ENCODE measurements around the gene DCAF5. TPM values are rescaled to one million over a fixed set of nuclear protein-coding genes. Genes with fewer than 3 reads are reported as not detected.

DCAF5 gene
- total and polyA plus RNA-seq, 8 donors: 15.9 to 30.4 (median 20.2) TPM

GRCh38 chr14:69047255-69047654 is 105.7 kb downstream of the DCAF5 start:
- no peaks in the 10 kb centered on the region for H3K9me3 ChIP-seq
- intact Hi-C loops (cut with DNase I): no loop called here
- no peak overlapping the region for H3K4me3 ChIP-seq
- no peak for TF ChIP-seq CTCF (IDR thresholded peaks at IDR 0.05)
- H3K4me1 ChIP-seq: peaks cover 6 to 49% (median 25%) of the 10 kb centered on the region in 3 donors
- no peaks in the 10 kb centered on the region for H3K36me3 ChIP-seq
- ATAC-seq: no peak
- WGBS, 2 donors: 93 to 100% methylated on average over 1 of the region's 1 CpG
- DNase-seq: no peak
- H3K27me3 ChIP-seq: no peaks in the 10 kb centered on the region
- no peak for FAIRE-seq
- peak overlapping the region in 1 of 4 donors; percentile 50 for H3K27ac ChIP-seq

- intact Hi-C loops (cut with DNase I): no loop called here
- Histone ChIP-seq H3K4me3 (no peak overlapping the region), H3K36me3 (no peaks in the 10 kb centered on the region), H3K4me1 (peaks cover 6 to 49% (median 25%) of the 10 kb centered on the region in 3 donors), H3K27ac (peak overlapping the region in 2 of 4 donors; percentile 50), H3K9me3 (no peaks in the 10 kb centered on the region), H3K27me3 (no peaks in the 10 kb centered on the region)
- WGBS, 2 donors: 67 to 71% methylated on average over 7 of the region's 7 CpGs
- no peak for ATAC-seq
- no peak for DNase-seq
- no peak for FAIRE-seq
- TF ChIP-seq CTCF (IDR thresholded peaks at IDR 0.05): no peak
These were observed 106.5 kb downstream of the DCAF5 start for GRCh38 chr14:69046476-69046860.

- H3K4me3 ChIP-seq: no peak overlapping the region
- peaks cover 6 to 44% (median 22%) of the 10 kb centered on the region in 3 donors for H3K4me1 ChIP-seq
- H3K9me3 ChIP-seq: no peaks in the 10 kb centered on the region
- ATAC-seq (no peak), DNase-seq (no peak), FAIRE-seq (no peak)
- H3K36me3 ChIP-seq: no peaks in the 10 kb centered on the region
- intact Hi-C loops (cut with DNase I): no loop called here
- WGBS, 2 donors: 75 to 81% methylated on average over 7 of the region's 7 CpGs
- no peaks in the 10 kb centered on the region for H3K27me3 ChIP-seq
- H3K27ac ChIP-seq: peak overlapping the region in 2 of 4 donors; percentile 50
- TF ChIP-seq CTCF (IDR thresholded peaks at IDR 0.05): no peak
These were observed 107.0 kb downstream of the DCAF5 start for GRCh38 chr14:69045857-69046475.

GRCh38 chr14:69044965-69045555 is 107.9 kb downstream of the DCAF5 start:
- Histone ChIP-seq H3K4me3 (no peak overlapping the region), H3K4me1 (peaks cover 6 to 34% (median 20%) of the 10 kb centered on the region in 3 donors), H3K27ac (peak overlapping the region in 2 of 4 donors; percentile 50), H3K36me3 (no peaks in the 10 kb centered on the region), H3K9me3 (no peaks in the 10 kb centered on the region), H3K27me3 (no peaks in the 10 kb centered on the region)
- no peak for FAIRE-seq
- peak in 1 of 4 donors; percentile 13 for ATAC-seq
- TF ChIP-seq CTCF (IDR thresholded peaks at IDR 0.05): no peak
- intact Hi-C loops (cut with DNase I): no loop called here
- 46 to 53% methylated on average over 6 of the region's 6 CpGs for WGBS, 2 donors
- DNase-seq: no peak

- Histone ChIP-seq H3K9me3 (no peaks in the 10 kb centered on the region), H3K4me1 (peaks cover 6 to 31% (median 20%) of the 10 kb centered on the region in 3 donors), H3K27me3 (no peaks in the 10 kb centered on the region), H3K27ac (peak overlapping the region in 2 of 4 donors; percentile 9 to 41), H3K4me3 (no peak overlapping the region), H3K36me3 (no peaks in the 10 kb centered on the region)
- TF ChIP-seq CTCF (IDR thresholded peaks at IDR 0.05): no peak
- no peak for FAIRE-seq
- ATAC-seq: no peak
- intact Hi-C loops (cut with DNase I): no loop called here
- no peak for DNase-seq
- 41 to 47% methylated on average over 2 of the region's 2 CpGs for WGBS, 2 donors
These were observed 108.6 kb downstream of the DCAF5 start for GRCh38 chr14:69044296-69044695.

Data from pancreas (tissue), 10 donors.